Measurements from ENCODE around the gene DCX. TPM values are rescaled to one million over a fixed set of nuclear protein-coding genes. Genes with fewer than 3 reads are reported as not detected.

The DCX gene
- total and polyA plus RNA-seq, 2 of the 13 experiments (the other 11 are each of a cell fraction or from before 2014, with no cell fraction given), result not detected

DNA sequence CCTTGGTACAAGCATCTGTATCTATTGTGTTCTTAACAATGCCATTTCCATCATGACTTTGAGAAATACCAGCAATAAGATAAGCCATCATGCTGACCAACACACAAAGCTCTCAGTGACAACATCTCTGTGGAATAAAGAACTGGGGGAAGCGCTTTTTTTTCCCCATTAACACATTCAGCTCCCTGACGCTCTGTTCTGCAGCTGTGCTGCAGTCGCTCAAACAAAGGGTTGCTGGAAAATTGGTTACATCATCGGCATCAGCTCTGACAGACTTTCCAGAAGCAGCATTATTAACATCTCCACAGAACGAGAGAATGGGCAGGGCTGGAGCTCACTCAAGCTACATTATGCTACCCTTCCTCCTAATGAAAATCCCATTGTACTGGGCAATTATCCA, 39.9 kb downstream of the DCX start:
- Histone ChIP-seq H3K27ac (ENCODE audit: extremely low read length, insufficient read depth, low read length) (no peak overlapping the region), H3K4me2 (ENCODE audit: low read depth, low read length) (no peak overlapping the region), H3K36me3 (replicated peaks in 1 of 2; ENCODE audit: control insufficient read depth in 1 of 2, insufficient read depth in 2 of 2, low read length in 2 of 2) (no peaks in the 10 kb centered on the region), H3K4me3 (replicated peaks in 1 of 3; ENCODE audit: insufficient read depth in 1 of 3, low read depth in 2 of 3, low read length in 3 of 3) (no peak overlapping the region), H4K20me1 (ENCODE audit: insufficient read depth, low read length) (no peaks in the 10 kb centered on the region), H3K9ac (ENCODE audit: insufficient read depth, low read depth, low read length) (no peak overlapping the region), H3K27me3 (ENCODE audit: control insufficient read depth in 1 of 2, insufficient read depth in 2 of 2, low read length in 2 of 2) (no peaks in the 10 kb centered on the region), H3K79me2 (ENCODE audit: insufficient read depth, low read length) (no peaks in the 10 kb centered on the region), H3K9me3 (ENCODE audit: low read length) (no peaks in the 10 kb centered on the region), H3K4me1 (ENCODE audit: insufficient read depth, low read length) (no peaks in the 10 kb centered on the region), H2AFZ (ENCODE audit: low read length) (no peak overlapping the region)
- ATAC-seq, result no peak
- POLR2A ChIA-PET, result no interaction called here
- in situ Hi-C loops (cut with HindIII; ENCODE audit: extremely low pct_ligation_motif_present, low pct_unique_long_range_greater_than_20kb), result no loop called here
- no peak for DNase-seq (ENCODE audit: low spot score)
- intact Hi-C loops (cut with micrococcal nuclease; ENCODE audit: unreplicated experiment), result no loop called here
- CTCF ChIA-PET (ENCODE audit: low intra/inter-chr PET ratio, low total read pairs), result no interaction called here
- TF ChIP-seq TBX3 (IDR thresholded peaks at IDR 0.05; ENCODE audit: borderline replicate concordance) (no peak), RAD51 (IDR thresholded peaks at IDR 0.05; ENCODE audit: borderline replicate concordance) (no peak), BHLHE40 (IDR thresholded peaks at IDR 0.05; ENCODE audit: low read length) (no peak), ZNF34 (CRISPR knock-in tag; IDR thresholded peaks at IDR 0.05; ENCODE audit: borderline replicate concordance) (no peak), MTF2 (CRISPR knock-in tag; IDR thresholded peaks at IDR 0.05; ENCODE audit: borderline replicate concordance) (no peak), HMG20B (CRISPR knock-in tag; conservative IDR thresholded peaks at IDR 0.05) (no peak), ZNF761 (CRISPR knock-in tag; conservative IDR thresholded peaks at IDR 0.05) (no peak), ZBTB20 (CRISPR knock-in tag; IDR thresholded peaks at IDR 0.05; ENCODE audit: borderline replicate concordance, low read depth) (no peak), SOX13 (IDR thresholded peaks at IDR 0.05) (no peak), SOX13 (CRISPR knock-in tag; conservative IDR thresholded peaks at IDR 0.05 in 1 of 2, IDR thresholded peaks at IDR 0.05 in 1 of 2) (no peak), ZFAT (CRISPR knock-in tag; conservative IDR thresholded peaks at IDR 0.05) (no peak), ZNF569 (CRISPR knock-in tag; IDR thresholded peaks at IDR 0.05; ENCODE audit: borderline replicate concordance) (no peak)
- TF ChIP-seq, protein P1, sequence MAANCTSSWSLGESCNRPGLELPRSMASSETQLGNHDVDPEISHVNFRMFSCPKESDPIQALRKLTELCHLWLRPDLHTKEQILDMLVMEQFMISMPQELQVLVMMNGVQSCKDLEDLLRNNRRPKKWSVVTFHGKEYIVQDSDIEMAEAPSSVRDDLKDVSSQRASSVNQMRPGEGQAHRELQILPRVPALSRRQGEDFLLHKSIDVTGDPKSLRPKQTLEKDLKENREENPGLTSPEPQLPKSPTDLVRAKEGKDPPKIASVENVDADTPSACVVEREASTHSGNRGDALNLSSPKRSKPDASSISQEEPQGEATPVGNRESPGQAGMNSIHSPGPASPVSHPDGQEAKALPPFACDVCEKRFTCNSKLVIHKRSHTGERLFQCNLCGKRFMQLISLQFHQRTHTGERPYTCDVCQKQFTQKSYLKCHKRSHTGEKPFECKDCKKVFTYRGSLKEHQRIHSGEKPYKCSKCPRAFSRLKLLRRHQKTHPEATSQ (CRISPR knock-in tag; IDR thresholded peaks at IDR 0.05; ENCODE audit: borderline replicate concordance), result no peak
- TF ChIP-seq, protein P2, sequence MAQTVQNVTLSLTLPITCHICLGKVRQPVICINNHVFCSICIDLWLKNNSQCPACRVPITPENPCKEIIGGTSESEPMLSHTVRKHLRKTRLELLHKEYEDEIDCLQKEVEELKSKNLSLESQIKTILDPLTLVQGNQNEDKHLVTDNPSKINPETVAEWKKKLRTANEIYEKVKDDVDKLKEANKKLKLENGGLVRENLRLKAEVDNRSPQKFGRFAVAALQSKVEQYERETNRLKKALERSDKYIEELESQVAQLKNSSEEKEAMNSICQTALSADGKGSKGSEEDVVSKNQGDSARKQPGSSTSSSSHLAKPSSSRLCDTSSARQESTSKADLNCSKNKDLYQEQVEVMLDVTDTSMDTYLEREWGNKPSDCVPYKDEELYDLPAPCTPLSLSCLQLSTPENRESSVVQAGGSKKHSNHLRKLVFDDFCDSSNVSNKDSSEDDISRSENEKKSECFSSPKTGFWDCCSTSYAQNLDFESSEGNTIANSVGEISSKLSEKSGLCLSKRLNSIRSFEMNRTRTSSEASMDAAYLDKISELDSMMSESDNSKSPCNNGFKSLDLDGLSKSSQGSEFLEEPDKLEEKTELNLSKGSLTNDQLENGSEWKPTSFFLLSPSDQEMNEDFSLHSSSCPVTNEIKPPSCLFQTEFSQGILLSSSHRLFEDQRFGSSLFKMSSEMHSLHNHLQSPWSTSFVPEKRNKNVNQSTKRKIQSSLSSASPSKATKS (CRISPR knock-in tag; IDR thresholded peaks at IDR 0.05), result no peak
- 4% methylated on average over 5 of the region's 5 CpGs for WGBS (ENCODE audit: low lambda C conversion rate)
- BruUV-seq (replicated peaks), result no TSS peak
- FAIRE-seq, result no peak

Data from HepG2 (cell line).